ENCODE data around the gene CACTIN. TPM values are rescaled to one million over a fixed set of nuclear protein-coding genes. Genes with fewer than 3 reads are reported as not detected.

The CACTIN gene
- total RNA-seq, 1 donor from 2014 or later, result 38.9 TPM

- no peak for TF ChIP-seq CTCF (conservative IDR thresholded peaks at IDR 0.05; ENCODE audit: low read depth, low read length)
- H3K4me3 ChIP-seq (ENCODE audit: low read depth, low read length), result no peak overlapping the region
- DNase-seq (ENCODE audit: low read depth), result no peak
These were observed 17.9 kb upstream of the CACTIN start for GRCh38 chr19:3644351-3645066.

- no peak for DNase-seq (ENCODE audit: low read depth)
- TF ChIP-seq CTCF (conservative IDR thresholded peaks at IDR 0.05; ENCODE audit: low read depth, low read length), result no peak
- H3K4me3 ChIP-seq (ENCODE audit: low read depth, low read length), result no peak overlapping the region
These were observed 17.2 kb upstream of the CACTIN start for GRCh38 chr19:3643674-3644313.

- H3K4me3 ChIP-seq (ENCODE audit: low read depth, low read length), result no peak overlapping the region
- DNase-seq (ENCODE audit: low read depth), result no peak
- no peak for TF ChIP-seq CTCF (conservative IDR thresholded peaks at IDR 0.05; ENCODE audit: low read depth, low read length)
These were observed 16.5 kb upstream of the CACTIN start for GRCh38 chr19:3642987-3643673.

- no peak for DNase-seq (ENCODE audit: low read depth)
- no peak for TF ChIP-seq CTCF (conservative IDR thresholded peaks at IDR 0.05; ENCODE audit: low read depth, low read length)
- no peak overlapping the region for H3K4me3 ChIP-seq (ENCODE audit: low read depth, low read length)
These were observed 15.7 kb upstream of the CACTIN start for GRCh38 chr19:3642296-3642695.

- DNase-seq (ENCODE audit: low read depth), result no peak
- H3K4me3 ChIP-seq (ENCODE audit: low read depth, low read length), result no peak overlapping the region
- no peak for TF ChIP-seq CTCF (conservative IDR thresholded peaks at IDR 0.05; ENCODE audit: low read depth, low read length)
These were observed 15.1 kb upstream of the CACTIN start for GRCh38 chr19:3641515-3642269.

- TF ChIP-seq CTCF (conservative IDR thresholded peaks at IDR 0.05; ENCODE audit: low read depth, low read length), result no peak
- no peak for DNase-seq (ENCODE audit: low read depth)
- H3K4me3 ChIP-seq (ENCODE audit: low read depth, low read length), result no peak overlapping the region
These were observed 12.9 kb upstream of the CACTIN start for GRCh38 chr19:3639479-3639878.

All from epithelial cell of proximal tubule (primary cell).